Neural progenitor cell (in vitro differentiated cells): ENCODE results near the gene FRY.

Source experiments
- CTCF ChIP-seq: fragments of 200-600 bp; sonication (generic); IDR thresholded peaks from 2 replicates; pipeline ENCODE4 v1.5.1; 2017; ENCODE audit warnings: antibody characterized with exemption, mild to moderate bottlenecking
- EZH2 ChIP-seq: fragments of 200-600 bp; sonication (generic); IDR thresholded peaks from 2 replicates; pipeline ENCODE4 v1.6.1; 2017; ENCODE audit warnings: antibody characterized with exemption, mild to moderate bottlenecking, moderate library complexity
- EZH2phosphoT487 ChIP-seq: fragments of 200-600 bp; sonication (generic); IDR thresholded peaks from 2 replicates; pipeline ENCODE4 v1.6.1; 2017; ENCODE audit warnings: antibody characterized with exemption

- no peak for TF ChIP-seq EZH2phosphoT487
- TF ChIP-seq CTCF, result no peak
- TF ChIP-seq EZH2, result no peak
These were observed 82.8 kb downstream of the FRY start for GRCh38 chr13:32114284-32114950.
